OCI-LY7 (cell line): ENCODE results near the gene GAK. TPM values are rescaled to one million over a fixed set of nuclear protein-coding genes. Genes with fewer than 3 reads are reported as not detected.

Source experiments
- BruUV-seq: library from RNA; stranded (reverse); fragments of 400-500 nt; replicated peaks from 2 replicates; lab custom pipeline; 2021; lab: Mats Ljungman, UMichigan
- CTCF ChIA-PET: fragments of 300-600 bp; sonication (Branson Sonifier 250); formaldehyde crosslinking; loops from one replicate; lab custom pipeline; 2022; ENCODE audit warnings: antibody characterized with exemption; ENCODE audit not compliant: unreplicated experiment; lab: Charles Lee
- POLR2A ChIA-PET: fragments of 300-600 bp; sonication (Branson Sonifier 250); formaldehyde crosslinking; loops from one replicate; lab custom pipeline; 2022; ENCODE audit warnings: antibody characterized with exemption; lab: Charles Lee
- DNase-seq: peaks from one replicate; pipeline ENCODE4 v3.0.0-alpha.2; 2015; ENCODE audit warnings: low spot score
- H2AFZ ChIP-seq: fragments of 200-600 bp; sonication (generic), shearing (Covaris generic); 2 replicates; pipeline ENCODE4 v1.6.1; 2014; ENCODE audit warnings: mild to moderate bottlenecking, antibody characterized with exemption, low read length, moderate library complexity
- H3K27ac ChIP-seq: fragments of 200-600 bp; sonication (generic); 2 replicates; pipeline ENCODE4 v1.5.1; 2014; ENCODE audit warnings: mixed run types, low read depth, mild to moderate bottlenecking, moderate library complexity, low read length, inconsistent platforms; ENCODE audit not compliant: poor library complexity, severe bottlenecking
- H3K36me3 ChIP-seq: fragments of 200-600 bp; sonication (generic); 2 replicates; pipeline ENCODE4 v1.6.1; 2014; ENCODE audit warnings: mild to moderate bottlenecking, antibody characterized with exemption, low read length, moderate library complexity, mixed read lengths; ENCODE audit not compliant: insufficient read depth
- H3K4me1 ChIP-seq: fragments of 200-600 bp; sonication (generic); 2 replicates; pipeline ENCODE4 v1.5.1; 2014; ENCODE audit warnings: mild to moderate bottlenecking, low read length; ENCODE audit not compliant: insufficient read depth, poor library complexity, severe bottlenecking
- H3K4me2 ChIP-seq: fragments of 200-600 bp; sonication (generic); 2 replicates; pipeline ENCODE4 v1.6.1; 2014; ENCODE audit warnings: mild to moderate bottlenecking, low read length
- H3K4me3 ChIP-seq: fragments of 200-600 bp; sonication (generic); 2 replicates; pipeline ENCODE4 v1.5.1; 2014; ENCODE audit warnings: mild to moderate bottlenecking, low read depth, low read length; ENCODE audit not compliant: poor library complexity, severe bottlenecking
- H3K79me2 ChIP-seq: fragments of 200-600 bp; sonication (generic); 2 replicates; pipeline ENCODE4 v1.6.1; 2016; ENCODE audit warnings: low read depth, mild to moderate bottlenecking, low read length, moderate library complexity, mixed read lengths; ENCODE audit not compliant: insufficient read depth
- H3K9me2 ChIP-seq: fragments of 200-600 bp; sonication (generic); 2 replicates; pipeline ENCODE4 v1.6.1; 2016; ENCODE audit warnings: mild to moderate bottlenecking, low read length, mixed read lengths; ENCODE audit not compliant: insufficient read depth
- H3K9me3 ChIP-seq: fragments of 200-600 bp; sonication (generic); 2 replicates; pipeline ENCODE4 v1.6.1; 2014; ENCODE audit warnings: mild to moderate bottlenecking, mixed run types, low read length, mixed read lengths
- H4K20me1 ChIP-seq: fragments of 200-600 bp; sonication (generic); 2 replicates; pipeline ENCODE4 v1.6.1; 2014; ENCODE audit warnings: mild to moderate bottlenecking, antibody characterized with exemption, low read length, moderate library complexity, mixed read lengths; ENCODE audit not compliant: insufficient read depth
- EZH2phosphoT487 ChIP-seq: fragments of 200-600 bp; sonication (generic); IDR thresholded peaks from 2 replicates; pipeline ENCODE4 v1.6.1; 2018; ENCODE audit warnings: low read depth, borderline replicate concordance, mild to moderate bottlenecking, mixed run types, antibody characterized with exemption, low read length, moderate library complexity, mixed read lengths
- intact Hi-C: fragments of 100-400 bp; cut with micrococcal nuclease; formaldehyde crosslinking; loops from one replicate; pipeline ENCODE4 v1.10.0; 2022; ENCODE audit not compliant: unreplicated experiment
- total RNA-seq, 2 experiments: library from RNA; depleted of rRNA in 1 of 2; stranded (reverse); fragments of >200 nt in 1 of 2; shearing (Covaris generic) in 1 of 2; gene quantifications; 2 replicates each; pipeline ENCODE4 v1.2.3, GENCODE V29; 2014 to 2022
- TF ChIP-seq, protein P1 (sequence below): fragments of 200-600 bp; sonication (generic); conservative IDR thresholded peaks from 2 replicates; pipeline ENCODE4 v1.5.1; 2014; ENCODE audit warnings: mild to moderate bottlenecking, antibody characterized with exemption, low read length, moderate library complexity, mixed read lengths

Gene GAK
- total RNA-seq, 2 experiments from 2014 or later: 86.1 to 107 TPM

DNA sequence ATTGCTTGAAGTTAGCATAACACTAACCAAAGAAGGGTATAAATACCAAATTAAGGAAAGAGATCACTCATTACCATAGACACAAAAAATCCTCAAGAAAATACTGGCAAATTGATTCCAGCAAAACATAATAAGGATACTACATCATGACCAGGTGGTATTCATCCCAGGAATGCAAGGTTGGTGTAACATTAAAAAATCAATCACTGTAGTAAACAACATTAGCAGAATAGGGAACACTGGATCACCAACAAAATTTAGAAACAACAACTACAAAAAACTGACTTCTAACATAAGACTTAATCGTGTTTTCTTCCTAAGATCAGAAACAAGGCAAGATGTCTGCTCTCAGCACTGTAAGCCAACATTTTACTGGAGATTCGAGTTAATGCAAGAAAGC, 14.1 kb downstream of the GAK start:
- peaks cover 43% of the 10 kb centered on the region for H3K4me1 ChIP-seq
- POLR2A ChIA-PET: no interaction called here

DNA sequence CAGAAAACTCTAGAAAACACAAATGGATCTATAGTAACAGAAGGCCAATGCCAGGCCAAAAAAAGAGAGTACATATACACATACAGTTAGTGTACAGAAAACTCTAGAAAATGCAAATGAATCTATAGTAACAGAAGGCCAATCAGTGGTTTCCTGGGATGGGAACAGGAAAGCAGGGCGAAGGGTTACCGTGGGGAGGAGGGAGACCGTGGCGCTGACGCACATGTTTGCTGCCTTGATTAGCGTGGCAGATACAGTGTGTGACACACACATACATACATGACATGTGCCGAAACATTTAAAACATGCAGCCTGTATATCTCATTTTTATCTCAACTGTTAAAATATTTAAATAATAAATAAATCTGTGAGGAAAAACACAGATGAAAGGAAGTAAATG, 14.7 kb downstream of the GAK start:
- no peaks in the 10 kb centered on the region for H4K20me1 ChIP-seq
- no peak overlapping the region for H3K4me2 ChIP-seq
- no peak overlapping the region for H3K27ac ChIP-seq
- peaks cover 77% of the 10 kb centered on the region for H3K79me2 ChIP-seq
- ChIA-PET POLR2A (no interaction called here), CTCF (no interaction called here)
- no peak overlapping the region for H3K4me3 ChIP-seq
- DNase-seq: no peak
- BruUV-seq: no TSS peak
- intact Hi-C loops: no loop called here
- no peaks in the 10 kb centered on the region for H3K9me2 ChIP-seq
- H2AFZ ChIP-seq: no peak overlapping the region
- TF ChIP-seq, protein P1, sequence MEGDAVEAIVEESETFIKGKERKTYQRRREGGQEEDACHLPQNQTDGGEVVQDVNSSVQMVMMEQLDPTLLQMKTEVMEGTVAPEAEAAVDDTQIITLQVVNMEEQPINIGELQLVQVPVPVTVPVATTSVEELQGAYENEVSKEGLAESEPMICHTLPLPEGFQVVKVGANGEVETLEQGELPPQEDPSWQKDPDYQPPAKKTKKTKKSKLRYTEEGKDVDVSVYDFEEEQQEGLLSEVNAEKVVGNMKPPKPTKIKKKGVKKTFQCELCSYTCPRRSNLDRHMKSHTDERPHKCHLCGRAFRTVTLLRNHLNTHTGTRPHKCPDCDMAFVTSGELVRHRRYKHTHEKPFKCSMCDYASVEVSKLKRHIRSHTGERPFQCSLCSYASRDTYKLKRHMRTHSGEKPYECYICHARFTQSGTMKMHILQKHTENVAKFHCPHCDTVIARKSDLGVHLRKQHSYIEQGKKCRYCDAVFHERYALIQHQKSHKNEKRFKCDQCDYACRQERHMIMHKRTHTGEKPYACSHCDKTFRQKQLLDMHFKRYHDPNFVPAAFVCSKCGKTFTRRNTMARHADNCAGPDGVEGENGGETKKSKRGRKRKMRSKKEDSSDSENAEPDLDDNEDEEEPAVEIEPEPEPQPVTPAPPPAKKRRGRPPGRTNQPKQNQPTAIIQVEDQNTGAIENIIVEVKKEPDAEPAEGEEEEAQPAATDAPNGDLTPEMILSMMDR: no peak
- no peak for TF ChIP-seq EZH2phosphoT487
- peaks cover 32% of the 10 kb centered on the region for H3K36me3 ChIP-seq
- peaks cover 18% of the 10 kb centered on the region for H3K9me3 ChIP-seq
- peaks cover 38% of the 10 kb centered on the region for H3K4me1 ChIP-seq

More for the DNA sequence above, 14.1 kb downstream of the GAK start:
- TF ChIP-seq EZH2phosphoT487: no peak
- TF ChIP-seq, protein P1: no peak
- CTCF ChIA-PET: no interaction called here
- peaks cover 29% of the 10 kb centered on the region for H3K36me3 ChIP-seq
- H3K9me2 ChIP-seq: no peaks in the 10 kb centered on the region
- H3K4me3 ChIP-seq: no peak overlapping the region
- H4K20me1 ChIP-seq: no peaks in the 10 kb centered on the region
- H3K9me3 ChIP-seq: peaks cover 18% of the 10 kb centered on the region
- peaks cover 81% of the 10 kb centered on the region for H3K79me2 ChIP-seq
- H3K27ac ChIP-seq: no peak overlapping the region
- BruUV-seq: no TSS peak
- no peak overlapping the region for H3K4me2 ChIP-seq
- no peak for DNase-seq
- intact Hi-C loops: no loop called here
- no peak overlapping the region for H2AFZ ChIP-seq

DNA sequence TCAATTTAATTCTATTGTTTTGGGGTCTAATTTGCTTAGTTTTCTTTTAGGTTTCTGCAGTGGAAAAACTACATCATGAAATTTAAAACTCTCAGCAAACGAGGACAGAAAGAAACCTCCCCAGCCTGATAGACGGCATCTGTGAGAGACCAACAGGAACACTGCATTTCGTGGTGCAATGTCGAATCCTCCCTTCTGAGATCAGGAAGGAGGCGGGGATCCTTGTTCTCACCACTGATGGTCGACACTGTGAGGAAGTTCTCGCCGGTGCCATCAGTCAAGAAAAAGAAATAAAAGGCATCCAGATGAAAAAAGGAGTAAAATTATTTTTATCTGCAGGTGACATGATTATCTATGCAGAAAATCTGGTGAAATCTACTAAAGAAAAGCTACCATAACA, 16.5 kb downstream of the GAK start:
- Histone ChIP-seq H3K4me1 (peaks cover 20% of the 10 kb centered on the region), H4K20me1 (no peaks in the 10 kb centered on the region), H3K9me3 (peaks cover 18% of the 10 kb centered on the region), H2AFZ (no peak overlapping the region), H3K4me2 (peak overlapping the region; percentile 51), H3K4me3 (peak overlapping the region; percentile 23), H3K36me3 (peaks cover 38% of the 10 kb centered on the region), H3K27ac (peak overlapping the region; percentile 14), H3K9me2 (no peaks in the 10 kb centered on the region), H3K79me2 (peaks cover 58% of the 10 kb centered on the region)
- intact Hi-C loops: no loop called here
- CTCF ChIA-PET: no interaction called here
- peak; percentile 33 for DNase-seq
- BruUV-seq: no TSS peak
- POLR2A ChIA-PET: no interaction called here
- TF ChIP-seq, protein P1: no peak
- TF ChIP-seq EZH2phosphoT487: no peak
